Keratinocyte (primary cell): ENCODE data around the gene TRAF3. TPM values are rescaled to one million over a fixed set of nuclear protein-coding genes. Genes with fewer than 3 reads are reported as not detected.
A peak's percentile ranks its signal among the peaks of the same experiment; 100 is the strongest.

ENCODE experiments used
- DNase-seq: peaks from one replicate; pipeline ENCODE4 v3.0.0-alpha.2; 2011; ENCODE audit warnings: low read depth, missing footprints, low spot score
- FAIRE-seq: peaks from 2 replicates; lab custom pipeline; 2011; peaks lifted over from hg19 to GRCh38; lab: Jason Lieb, UNC
- H2AFZ ChIP-seq: 2 replicates; pipeline ENCODE4 v1.6.0; 2012; ENCODE audit warnings: low read length, control low read depth, inconsistent platforms; ENCODE audit not compliant: control insufficient read depth
- H3K27ac ChIP-seq: 2 replicates; pipeline ENCODE4 v1.5.1; 2011; ENCODE audit warnings: low read length; ENCODE audit not compliant: control insufficient read depth, insufficient read depth
- H3K27me3 ChIP-seq: 3 replicates; pipeline ENCODE4 v1.6.0; 2011; ENCODE audit warnings: low read length; ENCODE audit not compliant: control insufficient read depth, insufficient read depth; ENCODE audit errors: extremely low read depth
- H3K36me3 ChIP-seq, 2 experiments: 2 replicates in 1 of 2; 3 replicates in 1 of 2; pipeline ENCODE4 v1.5.1; 2011; ENCODE audit warnings: low read length in 2 of 2, mild to moderate bottlenecking in 1 of 2; ENCODE audit not compliant: control insufficient read depth in 2 of 2, insufficient read depth in 2 of 2; ENCODE audit errors: extremely low read depth in 1 of 2
- H3K4me1 ChIP-seq: 3 replicates; pipeline ENCODE4 v1.5.1; 2011; ENCODE audit warnings: low read length; ENCODE audit not compliant: control insufficient read depth, insufficient read depth; ENCODE audit errors: extremely low read depth
- H3K4me2 ChIP-seq: 3 replicates; pipeline ENCODE4 v1.6.0; 2011; ENCODE audit warnings: low read depth, low read length; ENCODE audit not compliant: control insufficient read depth, insufficient read depth; ENCODE audit errors: extremely low read depth
- H3K4me3 ChIP-seq, 3 experiments: fragments of 200-600 bp in 1 of 3; sonication (generic) in 1 of 3; 2 replicates in 2 of 3; 3 replicates in 1 of 3; pipeline ENCODE4 v1.5.1; 2011 to 2016; ENCODE audit warnings: low read length in 3 of 3, mild to moderate bottlenecking in 3 of 3, control low read depth in 2 of 3, inconsistent platforms in 1 of 3, low read depth in 1 of 3, mixed read lengths in 1 of 3, mixed run types in 1 of 3, moderate library complexity in 1 of 3; ENCODE audit not compliant: control insufficient read depth in 2 of 3, insufficient read depth in 2 of 3; ENCODE audit errors: extremely low read depth in 1 of 3
- H3K79me2 ChIP-seq: 2 replicates; pipeline ENCODE4 v1.6.0; 2012; ENCODE audit warnings: low read length; ENCODE audit not compliant: control insufficient read depth, insufficient read depth
- H3K9ac ChIP-seq: 3 replicates; pipeline ENCODE4 v1.6.0; 2011; ENCODE audit warnings: low read length; ENCODE audit not compliant: control insufficient read depth, insufficient read depth; ENCODE audit errors: extremely low read depth
- H3K9me1 ChIP-seq: 3 replicates; pipeline ENCODE4 v1.6.0; 2011; ENCODE audit warnings: low read length; ENCODE audit not compliant: control insufficient read depth, insufficient read depth; ENCODE audit errors: extremely low read depth
- H3K9me3 ChIP-seq: 2 replicates; pipeline ENCODE4 v1.5.1; 2012; ENCODE audit warnings: low read depth, low read length; ENCODE audit not compliant: control insufficient read depth
- H4K20me1 ChIP-seq: 3 replicates; pipeline ENCODE4 v1.6.0; 2011; ENCODE audit warnings: low read length; ENCODE audit not compliant: control insufficient read depth, insufficient read depth; ENCODE audit errors: extremely low read depth
- EZH2 ChIP-seq: IDR thresholded peaks from one replicate; pipeline ENCODE4 v1.6.1; 2012; ENCODE audit warnings: inconsistent platforms, mild to moderate bottlenecking, low read length, moderate library complexity
- dilution Hi-C: fragments of 300-500 bp; cut with MboI; formaldehyde crosslinking; loops from one replicate; pipeline ENCODE4 v1.7.0; 2020; ENCODE audit warnings: low sequenced_read_pairs; ENCODE audit not compliant: extremely low pct_ligation_motif_present
- polyA plus RNA-seq, 5 experiments: library from polyadenylated mRNA; depleted of rRNA in 3 of 5; stranded (reverse) in 3 of 5; stranded (forward) in 1 of 5; unstranded in 1 of 5; fragments of >200 nt; gene quantifications; 1 replicate in 1 of 5; 2 replicates in 3 of 5; 3 replicates in 1 of 5; pipeline versions ENCODE4 v1.2.1 to v1.2.3, GENCODE V29; 2011 to 2012; ENCODE audit warnings: missing spikeins in 2 of 5, low read depth in 1 of 5, low replicate concordance in 1 of 5
- TF ChIP-seq, protein P1 (sequence below), 3 experiments: IDR thresholded peaks in 1 of 3; conservative IDR thresholded peaks in 1 of 3; optimal IDR thresholded peaks in 1 of 3; 2 replicates in 2 of 3; 3 replicates in 1 of 3; pipeline versions ENCODE3 to v1.5.1; 2011; ENCODE audit warnings: low read length in 3 of 3, mild to moderate bottlenecking in 3 of 3, moderate library complexity in 2 of 3, control low read depth in 1 of 3, inconsistent platforms in 1 of 3; ENCODE audit not compliant: insufficient read depth in 2 of 3; ENCODE audit errors: extremely low read depth in 1 of 3

The TRAF3 gene
- polyA plus RNA-seq, 1 donor (not counting 4 experiments of a cell fraction or from before 2014, with no cell fraction given), result 12.5 TPM

DNA sequence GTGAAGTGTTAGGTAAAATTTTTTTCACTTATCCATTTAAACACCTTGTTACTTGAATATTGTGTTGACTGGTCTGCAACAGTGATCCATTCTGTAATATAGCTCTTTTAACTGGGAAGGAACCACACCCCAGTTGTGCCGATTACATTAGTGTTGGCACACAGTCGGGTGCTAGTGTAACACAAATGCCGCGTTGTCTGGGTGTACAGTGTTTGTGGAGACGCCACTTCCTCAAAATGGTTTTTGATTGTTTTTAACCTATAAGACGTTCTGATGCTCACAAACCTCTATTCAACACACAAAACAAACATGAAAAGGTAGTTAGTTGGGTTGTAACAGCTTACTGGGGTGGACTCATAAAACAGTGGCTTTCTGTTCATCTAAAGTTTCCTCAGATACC lies 48.0 kb upstream of the TRAF3 start:
- peak; percentile 5 for FAIRE-seq
- dilution Hi-C loops, result no loop called here
- Histone ChIP-seq H4K20me1 (no peaks in the 10 kb centered on the region), H3K27ac (no peak overlapping the region), H3K79me2 (no peaks in the 10 kb centered on the region), H3K9me1 (no peaks in the 10 kb centered on the region), H2AFZ (no peak overlapping the region), H3K9ac (no peak overlapping the region), H3K27me3 (no peaks in the 10 kb centered on the region), H3K9me3 (no peaks in the 10 kb centered on the region), H3K4me1 (no peaks in the 10 kb centered on the region), H3K4me2 (no peak overlapping the region), H3K36me3 (peaks cover 33 to 35% of the 10 kb centered on the region in 2 experiments), H3K4me3 (no peak overlapping the region)
- TF ChIP-seq EZH2, result no peak
- TF ChIP-seq, protein P1, sequence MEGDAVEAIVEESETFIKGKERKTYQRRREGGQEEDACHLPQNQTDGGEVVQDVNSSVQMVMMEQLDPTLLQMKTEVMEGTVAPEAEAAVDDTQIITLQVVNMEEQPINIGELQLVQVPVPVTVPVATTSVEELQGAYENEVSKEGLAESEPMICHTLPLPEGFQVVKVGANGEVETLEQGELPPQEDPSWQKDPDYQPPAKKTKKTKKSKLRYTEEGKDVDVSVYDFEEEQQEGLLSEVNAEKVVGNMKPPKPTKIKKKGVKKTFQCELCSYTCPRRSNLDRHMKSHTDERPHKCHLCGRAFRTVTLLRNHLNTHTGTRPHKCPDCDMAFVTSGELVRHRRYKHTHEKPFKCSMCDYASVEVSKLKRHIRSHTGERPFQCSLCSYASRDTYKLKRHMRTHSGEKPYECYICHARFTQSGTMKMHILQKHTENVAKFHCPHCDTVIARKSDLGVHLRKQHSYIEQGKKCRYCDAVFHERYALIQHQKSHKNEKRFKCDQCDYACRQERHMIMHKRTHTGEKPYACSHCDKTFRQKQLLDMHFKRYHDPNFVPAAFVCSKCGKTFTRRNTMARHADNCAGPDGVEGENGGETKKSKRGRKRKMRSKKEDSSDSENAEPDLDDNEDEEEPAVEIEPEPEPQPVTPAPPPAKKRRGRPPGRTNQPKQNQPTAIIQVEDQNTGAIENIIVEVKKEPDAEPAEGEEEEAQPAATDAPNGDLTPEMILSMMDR (optimal IDR thresholded peaks at IDR 0.05 in 1 of 3, IDR thresholded peaks at IDR 0.05 in 1 of 3, conservative IDR thresholded peaks at IDR 0.05 in 1 of 3; ENCODE audit: extremely low read depth in 1 of 3, insufficient read depth in 2 of 3, low read length in 3 of 3), result no peak
- no peak for DNase-seq

DNA sequence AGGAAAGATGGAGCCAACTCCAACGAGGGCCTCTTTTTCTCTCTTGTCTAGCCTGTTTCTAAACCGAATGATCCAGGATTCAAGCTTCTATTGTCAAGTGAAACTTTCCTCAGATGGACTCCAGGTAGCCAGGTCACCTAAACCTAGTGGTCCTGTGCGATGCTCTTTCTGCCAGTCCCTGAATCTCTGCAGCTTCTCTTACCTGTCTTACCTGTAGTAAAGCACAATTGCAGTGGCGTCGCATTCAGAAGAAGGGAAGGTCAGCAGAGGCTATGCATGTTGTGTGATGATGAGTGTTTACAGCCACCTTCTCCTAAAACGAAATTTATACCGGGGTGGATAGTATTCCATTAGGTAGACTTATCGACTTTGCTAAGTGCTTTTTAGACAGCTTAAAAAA lies 47.4 kb upstream of the TRAF3 start:
- Histone ChIP-seq H3K27me3 (no peaks in the 10 kb centered on the region), H2AFZ (no peak overlapping the region), H3K79me2 (no peaks in the 10 kb centered on the region), H3K4me1 (no peaks in the 10 kb centered on the region), H3K4me3 (no peak overlapping the region), H3K9ac (no peak overlapping the region), H3K27ac (no peak overlapping the region), H3K9me3 (no peaks in the 10 kb centered on the region), H3K4me2 (no peak overlapping the region), H3K9me1 (no peaks in the 10 kb centered on the region), H4K20me1 (no peaks in the 10 kb centered on the region), H3K36me3 (peaks cover 33% of the 10 kb centered on the region in 2 experiments)
- FAIRE-seq, result no peak
- DNase-seq, result no peak
- TF ChIP-seq, protein P1 (optimal IDR thresholded peaks at IDR 0.05 in 1 of 3, IDR thresholded peaks at IDR 0.05 in 1 of 3, conservative IDR thresholded peaks at IDR 0.05 in 1 of 3; ENCODE audit: extremely low read depth in 1 of 3, insufficient read depth in 2 of 3, low read length in 3 of 3), result no peak
- no peak for TF ChIP-seq EZH2
- dilution Hi-C loops, result no loop called here
